Measurements from ENCODE around the gene FIGNL1.

FIGNL1 gene

GRCh38 chr7:50450590-50451032 is 461 bp upstream of the FIGNL1 start:
- Histone ChIP-seq H3K27me3 (ENCODE audit: low read length) (no peaks in the 10 kb centered on the region), H3K36me3 (ENCODE audit: low read length) (peaks cover 24% of the 10 kb centered on the region; the same call in 1 of the 2 replicates), H3K4me2 (ENCODE audit: low read depth, low read length, poor library complexity, severe bottlenecking) (peak overlapping the region; percentile 75), H3K27ac (ENCODE audit: low read depth, low read length) (peak overlapping the region; percentile 43), H3K9ac (ENCODE audit: low read length) (peak overlapping the region; percentile 83), H4K20me1 (ENCODE audit: low read depth, low read length) (peaks cover 12% of the 10 kb centered on the region; the same call in 1 of the 2 replicates), H2AFZ (ENCODE audit: low read depth, low read length, severe bottlenecking) (peak overlapping the region; percentile 97), H3K4me3 (ENCODE audit: insufficient read depth, low read length, poor library complexity, severe bottlenecking) (peak overlapping the region; percentile 72), H3K9me3 (ENCODE audit: insufficient read depth, low read length) (no peaks in the 10 kb centered on the region), H3F3A (ENCODE audit: insufficient read depth) (peaks cover 19% of the 10 kb centered on the region; the same call in 1 of the 2 replicates), H3K79me2 (ENCODE audit: insufficient read depth, low read length) (peaks cover 46% of the 10 kb centered on the region), H3K9me2 (replicated peaks; ENCODE audit: insufficient read depth, low read length) (no peaks in the 10 kb centered on the region)
- TF ChIP-seq CTCF (IDR thresholded peaks at IDR 0.05; ENCODE audit: insufficient read depth, low read length, poor library complexity, severe bottlenecking) (no peak), EZH2phosphoT487 (conservative IDR thresholded peaks at IDR 0.05; ENCODE audit: low read length) (no peak)

- H3K4me2 ChIP-seq (ENCODE audit: low read depth, low read length, poor library complexity, severe bottlenecking): peak overlapping the region; percentile 75
- H3K4me3 ChIP-seq (ENCODE audit: insufficient read depth, low read length, poor library complexity, severe bottlenecking): peak overlapping the region; percentile 72
- peaks cover 19% of the 10 kb centered on the region; the same call in 1 of the 2 replicates for H3F3A ChIP-seq (ENCODE audit: insufficient read depth)
- peaks cover 36% of the 10 kb centered on the region for H3K36me3 ChIP-seq (ENCODE audit: low read length)
- H2AFZ ChIP-seq (ENCODE audit: low read depth, low read length, severe bottlenecking): peak overlapping the region; percentile 97
- no peaks in the 10 kb centered on the region for H3K9me3 ChIP-seq (ENCODE audit: insufficient read depth, low read length)
- H3K9ac ChIP-seq (ENCODE audit: low read length): peak overlapping the region; percentile 83
- TF ChIP-seq EZH2phosphoT487 (conservative IDR thresholded peaks at IDR 0.05; ENCODE audit: low read length) (no peak), CTCF (IDR thresholded peaks at IDR 0.05; ENCODE audit: insufficient read depth, low read length, poor library complexity, severe bottlenecking) (no peak)
- H3K27me3 ChIP-seq (ENCODE audit: low read length): no peaks in the 10 kb centered on the region
- H3K9me2 ChIP-seq (replicated peaks; ENCODE audit: insufficient read depth, low read length): no peaks in the 10 kb centered on the region
- H4K20me1 ChIP-seq (ENCODE audit: low read depth, low read length): peaks cover 21% of the 10 kb centered on the region
- H3K27ac ChIP-seq (ENCODE audit: low read depth, low read length): peak overlapping the region; percentile 66
- H3K79me2 ChIP-seq (ENCODE audit: insufficient read depth, low read length): peaks cover 56% of the 10 kb centered on the region
Measured at GRCh38 chr7:50449501-50449880, 659 bp downstream of the FIGNL1 start.

DNA sequence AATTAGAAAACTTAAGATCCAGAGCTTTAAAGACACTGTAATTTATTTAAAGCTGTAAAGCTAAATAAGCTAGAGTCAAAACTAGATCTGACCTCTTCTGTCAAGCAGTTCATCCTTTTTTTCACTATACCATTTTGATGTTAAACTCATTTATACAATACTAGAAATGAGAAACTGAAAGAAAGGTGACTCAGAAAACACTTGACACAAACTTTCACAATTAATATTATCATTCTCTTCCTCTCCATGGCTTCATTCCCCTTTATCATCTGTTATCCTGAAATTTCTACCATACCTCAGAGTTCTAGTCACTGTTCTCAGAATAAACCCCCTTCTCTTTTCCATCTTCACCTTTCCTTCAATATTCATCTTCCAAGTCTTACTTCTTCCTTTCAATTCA is 1.3 kb downstream of the FIGNL1 start:
- H3K4me3 ChIP-seq (ENCODE audit: insufficient read depth, low read length, poor library complexity, severe bottlenecking): peak overlapping the region; percentile 72

More for the DNA sequence above, 1.3 kb downstream of the FIGNL1 start:
- Histone ChIP-seq H3K27me3 (ENCODE audit: low read length) (no peaks in the 10 kb centered on the region), H4K20me1 (ENCODE audit: low read depth, low read length) (peaks cover 23% of the 10 kb centered on the region), H3F3A (ENCODE audit: insufficient read depth) (peaks cover 19% of the 10 kb centered on the region; the same call in 1 of the 2 replicates), H3K9ac (ENCODE audit: low read length) (peak overlapping the region; percentile 83), H3K4me2 (ENCODE audit: low read depth, low read length, poor library complexity, severe bottlenecking) (peak overlapping the region; percentile 75), H3K9me3 (ENCODE audit: insufficient read depth, low read length) (no peaks in the 10 kb centered on the region), H2AFZ (ENCODE audit: low read depth, low read length, severe bottlenecking) (no peak overlapping the region), H3K36me3 (ENCODE audit: low read length) (peaks cover 42% of the 10 kb centered on the region), H3K79me2 (ENCODE audit: insufficient read depth, low read length) (peaks cover 63% of the 10 kb centered on the region), H3K27ac (ENCODE audit: low read depth, low read length) (peak overlapping the region; percentile 10; the same call in 1 of the 2 replicates), H3K9me2 (replicated peaks; ENCODE audit: insufficient read depth, low read length) (no peaks in the 10 kb centered on the region)
- no peak for TF ChIP-seq EZH2phosphoT487 (conservative IDR thresholded peaks at IDR 0.05; ENCODE audit: low read length)
- TF ChIP-seq CTCF (IDR thresholded peaks at IDR 0.05; ENCODE audit: insufficient read depth, low read length, poor library complexity, severe bottlenecking): no peak

Measured in SU-DHL-6 (cell line).